ENCODE data around the gene OMP.

Gene OMP

DNA sequence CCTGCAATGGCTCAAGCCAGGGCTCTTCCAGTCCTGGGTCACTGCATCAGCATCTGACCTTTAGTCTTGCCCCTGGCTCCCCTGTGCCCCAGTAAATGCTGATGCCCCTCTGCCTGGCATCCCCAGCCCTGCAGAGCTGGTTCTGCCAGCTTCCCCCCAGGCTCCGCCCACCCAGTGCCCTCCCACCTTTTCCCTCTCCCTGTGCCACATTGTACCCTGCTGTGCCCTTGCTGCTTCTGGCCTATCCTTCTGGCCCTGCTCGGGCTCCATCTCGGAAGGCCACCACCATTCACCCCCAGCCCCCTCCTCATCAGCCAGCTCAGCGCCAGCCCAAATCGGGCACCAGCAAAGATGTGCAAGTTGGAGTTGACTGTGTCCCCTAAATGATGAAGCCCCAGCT lies 28.4 kb upstream of the OMP start:
- Histone ChIP-seq H3K4me2 (ENCODE audit: low read depth, low read length, poor library complexity, severe bottlenecking) (peak overlapping the region; percentile 75), H3K79me2 (ENCODE audit: insufficient read depth, low read length) (peaks cover 32% of the 10 kb centered on the region), H3F3A (ENCODE audit: low read depth) (no peaks in the 10 kb centered on the region), H3K36me3 (ENCODE audit: insufficient read depth, low read length) (no peaks in the 10 kb centered on the region), H3K4me3 (ENCODE audit: low read length, poor library complexity, severe bottlenecking) (peak overlapping the region; percentile 60), H3K9me2 (replicated peaks; ENCODE audit: low read depth, low read length) (no peaks in the 10 kb centered on the region), H3K27me3 (ENCODE audit: insufficient read depth, low read length, poor library complexity, severe bottlenecking) (no peaks in the 10 kb centered on the region), H4K20me1 (ENCODE audit: insufficient read depth, low read length, poor library complexity, severe bottlenecking) (no peaks in the 10 kb centered on the region), H3K9me3 (ENCODE audit: insufficient read depth, low read depth, low read length) (no peaks in the 10 kb centered on the region), H2AFZ (ENCODE audit: low read length) (no peak overlapping the region), H3K4me1 (ENCODE audit: insufficient read depth, low read length, poor library complexity, severe bottlenecking) (peaks cover 70% of the 10 kb centered on the region), H3K9ac (ENCODE audit: low read depth, low read length, poor library complexity, severe bottlenecking) (peak overlapping the region; percentile 80)
- TF ChIP-seq, protein P1, sequence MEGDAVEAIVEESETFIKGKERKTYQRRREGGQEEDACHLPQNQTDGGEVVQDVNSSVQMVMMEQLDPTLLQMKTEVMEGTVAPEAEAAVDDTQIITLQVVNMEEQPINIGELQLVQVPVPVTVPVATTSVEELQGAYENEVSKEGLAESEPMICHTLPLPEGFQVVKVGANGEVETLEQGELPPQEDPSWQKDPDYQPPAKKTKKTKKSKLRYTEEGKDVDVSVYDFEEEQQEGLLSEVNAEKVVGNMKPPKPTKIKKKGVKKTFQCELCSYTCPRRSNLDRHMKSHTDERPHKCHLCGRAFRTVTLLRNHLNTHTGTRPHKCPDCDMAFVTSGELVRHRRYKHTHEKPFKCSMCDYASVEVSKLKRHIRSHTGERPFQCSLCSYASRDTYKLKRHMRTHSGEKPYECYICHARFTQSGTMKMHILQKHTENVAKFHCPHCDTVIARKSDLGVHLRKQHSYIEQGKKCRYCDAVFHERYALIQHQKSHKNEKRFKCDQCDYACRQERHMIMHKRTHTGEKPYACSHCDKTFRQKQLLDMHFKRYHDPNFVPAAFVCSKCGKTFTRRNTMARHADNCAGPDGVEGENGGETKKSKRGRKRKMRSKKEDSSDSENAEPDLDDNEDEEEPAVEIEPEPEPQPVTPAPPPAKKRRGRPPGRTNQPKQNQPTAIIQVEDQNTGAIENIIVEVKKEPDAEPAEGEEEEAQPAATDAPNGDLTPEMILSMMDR (conservative IDR thresholded peaks at IDR 0.05; ENCODE audit: low read length), result no peak
- no peak for TF ChIP-seq EZH2phosphoT487 (IDR thresholded peaks at IDR 0.05; ENCODE audit: borderline replicate concordance)

- H3K27me3 ChIP-seq (ENCODE audit: insufficient read depth, low read length, poor library complexity, severe bottlenecking), result no peaks in the 10 kb centered on the region
These were observed 27.9 kb upstream of the OMP start for GRCh38 chr11:77074626-77075221.

DNA sequence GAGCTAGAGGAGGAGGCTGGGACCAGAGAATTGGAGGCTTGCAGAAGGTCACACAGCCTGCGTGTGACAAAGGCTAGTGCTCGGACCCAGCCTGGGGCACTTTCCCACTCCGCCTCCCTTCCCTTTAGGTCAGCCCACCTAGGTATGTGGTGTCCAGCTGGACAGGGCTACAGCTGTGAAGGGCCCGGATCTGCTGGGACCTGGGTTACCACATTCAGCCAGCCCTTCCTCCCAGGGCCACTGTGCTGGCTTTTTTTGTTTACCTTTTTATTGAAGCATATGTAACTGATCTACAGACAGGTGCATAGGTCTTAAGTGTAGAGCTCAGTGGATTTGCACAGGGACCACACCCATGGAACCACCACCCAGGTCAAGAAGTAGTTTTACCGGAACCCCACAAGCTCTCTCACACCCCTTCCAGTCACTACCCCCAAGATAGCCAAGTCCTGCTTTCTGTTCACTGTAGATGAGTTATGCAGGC lies 27.2 kb upstream of the OMP start:
- no peak overlapping the region for H3K4me2 ChIP-seq (ENCODE audit: low read depth, low read length, poor library complexity, severe bottlenecking)
- no peak overlapping the region for H2AFZ ChIP-seq (ENCODE audit: low read length)
- no peak for TF ChIP-seq EZH2phosphoT487 (IDR thresholded peaks at IDR 0.05; ENCODE audit: borderline replicate concordance)
- TF ChIP-seq, protein P1 (conservative IDR thresholded peaks at IDR 0.05; ENCODE audit: low read length), result no peak
- no peaks in the 10 kb centered on the region for H3K9me2 ChIP-seq (replicated peaks; ENCODE audit: low read depth, low read length)
- no peaks in the 10 kb centered on the region for H3K36me3 ChIP-seq (ENCODE audit: insufficient read depth, low read length)
- no peaks in the 10 kb centered on the region for H3F3A ChIP-seq (ENCODE audit: low read depth)
- no peaks in the 10 kb centered on the region for H4K20me1 ChIP-seq (ENCODE audit: insufficient read depth, low read length, poor library complexity, severe bottlenecking)
- no peaks in the 10 kb centered on the region for H3K9me3 ChIP-seq (ENCODE audit: insufficient read depth, low read depth, low read length)
- H3K79me2 ChIP-seq (ENCODE audit: insufficient read depth, low read length), result peaks cover 34% of the 10 kb centered on the region
- H3K4me1 ChIP-seq (ENCODE audit: insufficient read depth, low read length, poor library complexity, severe bottlenecking), result peaks cover 71% of the 10 kb centered on the region
- no peaks in the 10 kb centered on the region for H3K27me3 ChIP-seq (ENCODE audit: insufficient read depth, low read length, poor library complexity, severe bottlenecking)
- no peak overlapping the region for H3K9ac ChIP-seq (ENCODE audit: low read depth, low read length, poor library complexity, severe bottlenecking)
- H3K4me3 ChIP-seq (ENCODE audit: low read length, poor library complexity, severe bottlenecking), result no peak overlapping the region

More at GRCh38 chr11:77074626-77075221, 27.9 kb upstream of the OMP start:
- Histone ChIP-seq H3K4me2 (ENCODE audit: low read depth, low read length, poor library complexity, severe bottlenecking) (peak overlapping the region; percentile 75), H3K36me3 (ENCODE audit: insufficient read depth, low read length) (no peaks in the 10 kb centered on the region), H3K9me2 (replicated peaks; ENCODE audit: low read depth, low read length) (no peaks in the 10 kb centered on the region), H3K4me1 (ENCODE audit: insufficient read depth, low read length, poor library complexity, severe bottlenecking) (peaks cover 71% of the 10 kb centered on the region), H2AFZ (ENCODE audit: low read length) (no peak overlapping the region), H3K9me3 (ENCODE audit: insufficient read depth, low read depth, low read length) (no peaks in the 10 kb centered on the region), H3F3A (ENCODE audit: low read depth) (no peaks in the 10 kb centered on the region), H3K79me2 (ENCODE audit: insufficient read depth, low read length) (peaks cover 36% of the 10 kb centered on the region), H3K4me3 (ENCODE audit: low read length, poor library complexity, severe bottlenecking) (no peak overlapping the region), H4K20me1 (ENCODE audit: insufficient read depth, low read length, poor library complexity, severe bottlenecking) (no peaks in the 10 kb centered on the region), H3K9ac (ENCODE audit: low read depth, low read length, poor library complexity, severe bottlenecking) (peak overlapping the region; percentile 80)
- no peak for TF ChIP-seq EZH2phosphoT487 (IDR thresholded peaks at IDR 0.05; ENCODE audit: borderline replicate concordance)

DNA sequence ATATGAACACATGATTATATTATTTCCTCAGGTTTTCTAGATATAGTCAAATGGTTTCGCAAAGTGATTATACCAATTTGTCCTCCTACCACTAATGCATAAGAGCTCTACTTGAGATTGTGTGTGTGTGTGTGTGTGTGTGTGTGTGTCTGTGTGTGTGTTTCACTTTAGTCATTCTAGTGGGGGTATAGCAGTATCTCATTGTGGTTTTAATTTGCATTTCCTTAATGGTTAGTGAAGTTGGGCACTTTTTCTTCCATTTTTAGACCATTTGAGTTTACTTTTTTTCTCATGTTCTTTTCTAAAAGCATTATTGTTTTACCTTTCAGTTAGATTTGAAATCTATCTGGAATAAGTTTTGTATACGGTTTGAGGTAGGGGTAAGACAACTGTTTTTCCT lies 23.0 kb upstream of the OMP start:
- Histone ChIP-seq H3K4me1 (ENCODE audit: insufficient read depth, low read length, poor library complexity, severe bottlenecking) (peaks cover 64% of the 10 kb centered on the region), H3K4me3 (ENCODE audit: low read length, poor library complexity, severe bottlenecking) (peak overlapping the region; percentile 42), H3K36me3 (ENCODE audit: insufficient read depth, low read length) (no peaks in the 10 kb centered on the region), H3K4me2 (ENCODE audit: low read depth, low read length, poor library complexity, severe bottlenecking) (peak overlapping the region; percentile 51), H2AFZ (ENCODE audit: low read length) (no peak overlapping the region), H3K27me3 (ENCODE audit: insufficient read depth, low read length, poor library complexity, severe bottlenecking) (no peaks in the 10 kb centered on the region), H3K9me3 (ENCODE audit: insufficient read depth, low read depth, low read length) (no peaks in the 10 kb centered on the region), H3K79me2 (ENCODE audit: insufficient read depth, low read length) (peaks cover 29% of the 10 kb centered on the region; the same call in 1 of the 2 replicates), H3K9ac (ENCODE audit: low read depth, low read length, poor library complexity, severe bottlenecking) (peak overlapping the region; percentile 31), H3K9me2 (replicated peaks; ENCODE audit: low read depth, low read length) (no peaks in the 10 kb centered on the region), H3F3A (ENCODE audit: low read depth) (no peaks in the 10 kb centered on the region), H4K20me1 (ENCODE audit: insufficient read depth, low read length, poor library complexity, severe bottlenecking) (no peaks in the 10 kb centered on the region)
- TF ChIP-seq, protein P1 (conservative IDR thresholded peaks at IDR 0.05; ENCODE audit: low read length), result no peak
- TF ChIP-seq EZH2phosphoT487 (IDR thresholded peaks at IDR 0.05; ENCODE audit: borderline replicate concordance), result no peak
